GM12878 (cell line): Measurements from ENCODE around the gene CLC. TPM values are rescaled to one million over a fixed set of nuclear protein-coding genes. Genes with fewer than 3 reads are reported as not detected.

Experiments used
- ATAC-seq: fragments of 200-7000 bp; cut with Tn5 transposase; 3 replicates; pipeline ENCODE4 v1.9.1; 2020; ENCODE audit warnings: mild to moderate bottlenecking, moderate library complexity
- BruUV-seq: library from RNA; stranded (reverse); fragments of 400-500 nt; replicated peaks from 2 replicates; lab custom pipeline; 2021; lab: Mats Ljungman, UMichigan
- CTCF ChIA-PET: fragments of 300-600 bp; sonication (Branson Sonifier 250); formaldehyde crosslinking; extraction: SDS; loops from one replicate; lab custom pipeline; 2021; ENCODE audit warnings: inconsistent platforms; lab: Yijun Ruan, JAX
- POLR2A ChIA-PET: fragments of 350-600 bp; formaldehyde crosslinking; extraction: SDS; loops from one replicate; lab custom pipeline; 2021; ENCODE audit warnings: inconsistent platforms; lab: Charles Lee
- RAD21 ChIA-PET: fragments of 300-600 bp; sonication (Branson Sonifier 250); formaldehyde crosslinking; loops from one replicate; lab custom pipeline; 2023; ENCODE audit warnings: antibody characterized with exemption; ENCODE audit not compliant: unreplicated experiment; lab: Charles Lee
- SMC1A ChIA-PET: fragments of 300-600 bp; sonication (Branson Sonifier 250); formaldehyde crosslinking; loops from one replicate; lab custom pipeline; 2023; ENCODE audit not compliant: unreplicated experiment, uncharacterized antibody; lab: Charles Lee
- DNase-seq: peaks from one replicate; pipeline ENCODE4 v3.0.0-alpha.2; 2011; ENCODE audit warnings: low read depth, low spot score
- FAIRE-seq: peaks from 3 replicates; lab custom pipeline; 2011; peaks lifted over from hg19 to GRCh38; lab: Jason Lieb, UNC
- H2AFZ ChIP-seq: 2 replicates; pipeline ENCODE4 v1.6.0; 2011; ENCODE audit warnings: low read depth, low read length, control low read depth; ENCODE audit not compliant: control insufficient read depth
- H3K27ac ChIP-seq: 2 replicates; pipeline ENCODE4 v1.5.1; 2011; ENCODE audit warnings: control low read depth; ENCODE audit not compliant: control insufficient read depth, insufficient read depth
- H3K27me3 ChIP-seq, 2 experiments: replicated peaks in 1 of 2; 2 replicates each; pipeline versions ENCODE4 v1.6.0 to v1.6.1; 2011; ENCODE audit warnings: low read length in 1 of 2; ENCODE audit not compliant: control insufficient read depth in 2 of 2, insufficient read depth in 2 of 2
- H3K36me3 ChIP-seq, 2 experiments: 2 replicates each; pipeline ENCODE4 v1.5.1; 2011; ENCODE audit warnings: low read length in 1 of 2; ENCODE audit not compliant: control insufficient read depth in 2 of 2, insufficient read depth in 2 of 2
- H3K4me1 ChIP-seq: 2 replicates; pipeline ENCODE4 v1.6.1; 2011; ENCODE audit warnings: mild to moderate bottlenecking, low read length, moderate library complexity, mixed read lengths; ENCODE audit not compliant: control insufficient read depth, insufficient read depth
- H3K4me2 ChIP-seq: 2 replicates; pipeline ENCODE4 v1.6.0; 2011; ENCODE audit warnings: control low read depth; ENCODE audit not compliant: control insufficient read depth, insufficient read depth
- H3K4me3 ChIP-seq: fragments of 200-600 bp; sonication (generic); 2 replicates; pipeline ENCODE4 v1.5.1; 2016
- H3K79me2 ChIP-seq: 2 replicates; pipeline ENCODE4 v1.6.0; 2011; ENCODE audit warnings: low read length; ENCODE audit not compliant: control insufficient read depth, insufficient read depth
- H3K9ac ChIP-seq: 2 replicates; pipeline ENCODE4 v1.8.0; 2011; ENCODE audit warnings: low read length, control low read depth, mixed read lengths; ENCODE audit not compliant: control insufficient read depth, insufficient read depth
- H3K9me3 ChIP-seq: replicated peaks from 3 replicates; pipeline ENCODE4 v1.5.1; 2011; ENCODE audit warnings: mild to moderate bottlenecking, low read length; ENCODE audit not compliant: control insufficient read depth, insufficient read depth
- H4K20me1 ChIP-seq: 2 replicates; pipeline ENCODE4 v1.6.0; 2011; ENCODE audit not compliant: control insufficient read depth, insufficient read depth
- ATF7 ChIP-seq: fragments of 450-650 bp; IDR thresholded peaks from 2 replicates; pipeline ENCODE4 v1.6.1; 2016; ENCODE audit warnings: low read depth, mild to moderate bottlenecking
- BCL11A ChIP-seq: IDR thresholded peaks from 2 replicates; pipeline ENCODE4 v1.6.1; 2011; ENCODE audit warnings: low read depth, low read length
- ETV6 ChIP-seq, 2 experiments: fragments of 450-650 bp in 1 of 2; IDR thresholded peaks in 1 of 2; conservative IDR thresholded peaks in 1 of 2; 2 replicates each; pipeline ENCODE4 v1.6.1; 2014; ENCODE audit warnings: antibody characterized with exemption in 1 of 2, borderline replicate concordance in 1 of 2, low read depth in 1 of 2, mild to moderate bottlenecking in 1 of 2, moderate library complexity in 1 of 2
- HDAC6 ChIP-seq: fragments of 200-600 bp; sonication (generic); IDR thresholded peaks from one replicate; pipeline ENCODE4 v1.8.0; 2017; ENCODE audit warnings: antibody characterized with exemption; ENCODE audit not compliant: unreplicated experiment
- HSF1 ChIP-seq: fragments of 150-350 bp; IDR thresholded peaks from 2 replicates; pipeline ENCODE4 v1.6.1; 2014; ENCODE audit warnings: mild to moderate bottlenecking, low read depth, low read length
- IKZF1 ChIP-seq: fragments of 450-650 bp; conservative IDR thresholded peaks from 2 replicates; pipeline ENCODE4 v1.6.1; 2017; ENCODE audit warnings: antibody characterized with exemption, mild to moderate bottlenecking
- IRF3 ChIP-seq: fragments of 450-650 bp; IDR thresholded peaks from 2 replicates; pipeline ENCODE4 v1.6.1; 2014; ENCODE audit warnings: mild to moderate bottlenecking
- IRF4 ChIP-seq: IDR thresholded peaks from 2 replicates; pipeline ENCODE4 v1.6.1; 2011; ENCODE audit warnings: low read depth, low read length
- NR2C1 ChIP-seq: fragments of 450-650 bp; IDR thresholded peaks from 2 replicates; pipeline ENCODE4 v1.6.1; 2017; ENCODE audit warnings: antibody characterized with exemption, mild to moderate bottlenecking, moderate library complexity
- SPI1 ChIP-seq: IDR thresholded peaks from 2 replicates; pipeline ENCODE4 v1.6.1; 2011; ENCODE audit warnings: low read depth, mild to moderate bottlenecking, low read length, moderate library complexity, borderline replicate concordance; ENCODE audit not compliant: insufficient read depth
- SREBF1 ChIP-seq: IDR thresholded peaks from 2 replicates; pipeline ENCODE4 v1.6.1; 2012; ENCODE audit warnings: mild to moderate bottlenecking, low read length
- SUZ12 ChIP-seq: fragments of 200-600 bp; sonication (generic); IDR thresholded peaks from one replicate; pipeline ENCODE4 v1.6.1; 2018; ENCODE audit warnings: antibody characterized with exemption, mild to moderate bottlenecking; ENCODE audit not compliant: unreplicated experiment
- TCF3 ChIP-seq: IDR thresholded peaks from 2 replicates; pipeline ENCODE4 v1.6.1; 2012; ENCODE audit warnings: low read depth, mild to moderate bottlenecking, low read length, borderline replicate concordance; ENCODE audit not compliant: insufficient read depth
- TCF7 ChIP-seq: IDR thresholded peaks from 2 replicates; pipeline ENCODE4 v1.6.1; 2014; ENCODE audit warnings: antibody characterized with exemption, borderline replicate concordance
- USF2 ChIP-seq: IDR thresholded peaks from 2 replicates; pipeline ENCODE4 v1.6.1; 2011; ENCODE audit warnings: low read depth, low read length, improper control_type of control experiment, borderline replicate concordance
- ZNF274 ChIP-seq: IDR thresholded peaks from one replicate; pipeline ENCODE4 v1.8.0; 2011; ENCODE audit not compliant: insufficient read length, insufficient read depth
- WGBS: methylation state at CpG from one replicate; pipeline ENCODE4 v1.1.6; 2016; ENCODE audit warnings: low lambda C conversion rate; ENCODE audit not compliant: insufficient replicate concordance, insufficient coverage; ENCODE audit errors: missing lambda C conversion rate; 5-methylcytosine and 5-hydroxymethylcytosine counted together
- in situ Hi-C: fragments of 300-500 bp; cut with MboI; formaldehyde crosslinking; loops from 9 replicates; pipeline ENCODE4 v1.14.3; 2018; ENCODE audit warnings: mixed read lengths
- intact Hi-C: fragments of 100-400 bp; cut with micrococcal nuclease; formaldehyde crosslinking; loops from one replicate; pipeline ENCODE4 v1.14.2; 2022; ENCODE audit not compliant: unreplicated experiment
- polyA plus RNA-seq, 11 experiments: library from polyadenylated mRNA; depleted of rRNA in 4 of 11; unstranded in 6 of 11; stranded (reverse) in 5 of 11; fragments of >200 nt; fragmentation: Nextera tagmentation in 4 of 11; fragmentation: Illumina TruSeq in 1 of 11; extraction: Ambion mirVana in 4 of 11; extraction: Trizol in 1 of 11; gene quantifications; 1 replicate in 1 of 11; 2 replicates in 10 of 11; pipeline versions ENCODE4 v1.2.1 to v1.2.3, GENCODE V29; 2011 to 2016; ENCODE audit warnings: inconsistent platforms in 2 of 11, missing spikeins in 2 of 11, low read depth in 1 of 11
- total RNA-seq, 4 experiments: library from RNA; depleted of rRNA in 3 of 4; stranded (reverse); fragments of >200 nt in 3 of 4; fragmentation: Illumina TruSeq in 1 of 4; extraction: Trizol in 1 of 4; gene quantifications; 2 replicates each; pipeline versions ENCODE4 v1.2.1 to v1.2.3, GENCODE V29; 2013 to 2021

The CLC gene
- total and polyA plus RNA-seq, 10 of the 15 experiments (the other 5 are each of a cell fraction or from before 2014, with no cell fraction given): 0.18 to 0.36 (median 0.29) TPM; not detected in 4

GRCh38 chr19:39740395-39740794 is 2.6 kb upstream of the CLC start (continued):
- TF ChIP-seq SPI1: no peak
- no peak for TF ChIP-seq SUZ12
- TF ChIP-seq BCL11A: no peak
- TF ChIP-seq IRF3: no peak

- Histone ChIP-seq H3K4me1 (peaks cover 14% of the 10 kb centered on the region), H3K4me3 (no peak overlapping the region), H4K20me1 (no peaks in the 10 kb centered on the region), H3K79me2 (no peaks in the 10 kb centered on the region), H3K27me3 (no peaks in the 10 kb centered on the region), H3K9me3 (no peaks in the 10 kb centered on the region; the same call in 2 of the 3 replicates), H3K36me3 (no peaks in the 10 kb centered on the region), H3K27ac (no peak overlapping the region), H3K9ac (no peak overlapping the region), H3K4me2 (no peak overlapping the region), H2AFZ (no peak overlapping the region)
- BruUV-seq: no TSS peak
- WGBS: 0% methylated on average over 3 of the region's 3 CpGs
- TF ChIP-seq IRF4 (no peak), ATF7 (no peak), TCF3 (no peak), SPI1 (peak; percentile 80), ZNF274 (no peak), SREBF1 (no peak), ETV6 (conservative IDR thresholded peaks at IDR 0.05 in 1 of 2, IDR thresholded peaks at IDR 0.05 in 1 of 2; ENCODE audit: borderline replicate concordance in 1 of 2, low read depth in 1 of 2) (no peak), TCF7 (no peak), USF2 (no peak), HSF1 (no peak), NR2C1 (no peak), IKZF1 (peak; percentile 47), HDAC6 (no peak)
- DNase-seq: no peak
- no peak for ATAC-seq
- no peak for FAIRE-seq
- RAD21 ChIA-PET: interaction anchor here (0.9 kb wide), 1 partner anchor 38 kb away, joined by 5 read pairs; no protein-coding TSS in a partner anchor
- in situ Hi-C loops (no loop called here), intact Hi-C loops (no loop called here)
- POLR2A ChIA-PET: no interaction called here
- SMC1A ChIA-PET: no interaction called here
- CTCF ChIA-PET: no interaction called here
Measured at GRCh38 chr19:39738814-39739213, 985 bp upstream of the CLC start.
